IPS DF 6.9 (cell line): ENCODE measurements around the gene SCYGR1.

Source experiments
- DNase-seq: peaks from one replicate; pipeline ENCODE4 v3.0.0-alpha.2; 2013; ENCODE audit warnings: low read depth, low spot score
- H3K27ac ChIP-seq: one replicate; pipeline ENCODE4 v1.5.1; 2013; ENCODE audit warnings: low read length, control low read depth
- H3K27me3 ChIP-seq: 2 replicates; pipeline ENCODE4 v1.6.1; 2013; ENCODE audit warnings: mild to moderate bottlenecking, low read length; ENCODE audit not compliant: control insufficient read depth, insufficient read depth
- H3K36me3 ChIP-seq: 2 replicates; pipeline ENCODE4 v1.6.1; 2013; ENCODE audit warnings: low read length; ENCODE audit not compliant: control insufficient read depth, insufficient read depth
- H3K4me1 ChIP-seq: 2 replicates; pipeline ENCODE4 v1.6.1; 2013; ENCODE audit warnings: low read length; ENCODE audit not compliant: control insufficient read depth, insufficient read depth
- H3K4me3 ChIP-seq: 2 replicates; pipeline ENCODE4 v1.5.1; 2013; ENCODE audit warnings: mild to moderate bottlenecking, low read length
- H3K9me3 ChIP-seq: 2 replicates; pipeline ENCODE4 v1.6.1; 2013; ENCODE audit warnings: low read length, inconsistent platforms; ENCODE audit not compliant: control insufficient read depth, insufficient read depth
- WGBS: extraction: QIAGEN DNeasy Blood & Tissue Kit; methylation state at CpG from one replicate; pipeline ENCODE4 v1.1.7; 2013; ENCODE audit warnings: mixed read lengths, missing lambda C conversion rate; ENCODE audit not compliant: insufficient read length, insufficient coverage; 5-methylcytosine and 5-hydroxymethylcytosine counted together

The SCYGR1 gene

DNA sequence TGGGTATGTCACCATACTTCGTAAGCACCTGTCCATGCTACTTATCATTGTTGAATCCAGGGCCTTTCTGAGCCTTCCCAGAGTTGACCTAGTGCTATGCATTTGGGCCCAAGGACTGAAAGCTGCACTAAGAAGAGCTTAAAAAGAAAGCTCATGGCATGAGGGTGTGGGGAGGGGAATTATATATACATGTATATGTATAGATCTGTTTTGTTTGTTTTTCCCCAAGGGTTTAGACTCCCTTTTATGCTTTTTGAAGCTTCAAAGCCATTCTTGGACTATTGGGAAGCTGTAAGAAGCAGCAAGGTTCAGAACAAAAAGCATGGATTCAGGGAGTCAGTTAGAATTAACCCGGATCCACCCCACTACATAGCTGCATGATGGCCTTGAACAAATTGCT, 39.4 kb downstream of the SCYGR1 start:
- no peaks in the 10 kb centered on the region for H3K4me1 ChIP-seq
- DNase-seq: no peak
- no peak overlapping the region for H3K27ac ChIP-seq
- no peak overlapping the region for H3K4me3 ChIP-seq
- no peaks in the 10 kb centered on the region for H3K27me3 ChIP-seq
- no peaks in the 10 kb centered on the region for H3K9me3 ChIP-seq
- WGBS: no CpG with 5 or more reads among the region's 2 CpGs
- no peaks in the 10 kb centered on the region for H3K36me3 ChIP-seq

DNA sequence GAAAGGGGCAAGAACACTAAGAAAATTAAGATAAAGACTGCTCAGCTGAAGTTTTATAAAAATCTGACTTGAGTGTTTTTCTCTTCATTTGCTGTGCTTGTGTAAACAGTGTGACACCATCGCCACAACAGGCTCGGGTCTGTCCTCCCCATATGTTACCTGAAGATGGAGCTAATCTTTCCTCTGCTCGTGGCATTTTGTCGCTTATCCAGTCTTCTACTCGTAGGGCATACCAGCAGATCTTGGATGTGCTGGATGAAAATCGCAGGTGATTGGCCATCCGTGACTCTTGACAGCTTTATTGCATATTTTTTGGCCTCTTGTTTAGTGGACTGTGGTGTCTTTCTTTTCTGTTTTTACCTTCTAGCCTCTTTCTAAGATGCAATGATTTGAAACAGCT, 40.6 kb downstream of the SCYGR1 start:
- Histone ChIP-seq H3K27me3 (no peaks in the 10 kb centered on the region), H3K9me3 (no peaks in the 10 kb centered on the region), H3K4me3 (no peak overlapping the region), H3K36me3 (no peaks in the 10 kb centered on the region), H3K4me1 (no peaks in the 10 kb centered on the region), H3K27ac (no peak overlapping the region)
- no CpG with 5 or more reads among the region's 7 CpGs for WGBS
- DNase-seq: no peak

GRCh38 chr2:227344231-227344630, 43.5 kb downstream of the SCYGR1 start:
- no peaks in the 10 kb centered on the region for H3K36me3 ChIP-seq
- H3K4me3 ChIP-seq: no peak overlapping the region
- no peaks in the 10 kb centered on the region for H3K27me3 ChIP-seq
- no CpG with 5 or more reads among the region's 2 CpGs for WGBS
- no peaks in the 10 kb centered on the region for H3K9me3 ChIP-seq
- DNase-seq: no peak
- no peaks in the 10 kb centered on the region for H3K4me1 ChIP-seq
- no peak overlapping the region for H3K27ac ChIP-seq

GRCh38 chr2:227341553-227341952, 46.2 kb downstream of the SCYGR1 start:
- Histone ChIP-seq H3K27me3 (no peaks in the 10 kb centered on the region), H3K27ac (no peak overlapping the region), H3K4me1 (no peaks in the 10 kb centered on the region), H3K9me3 (no peaks in the 10 kb centered on the region), H3K4me3 (no peak overlapping the region), H3K36me3 (no peaks in the 10 kb centered on the region)
- no CpG with 5 or more reads among the region's 2 CpGs for WGBS
- no peak for DNase-seq

DNA sequence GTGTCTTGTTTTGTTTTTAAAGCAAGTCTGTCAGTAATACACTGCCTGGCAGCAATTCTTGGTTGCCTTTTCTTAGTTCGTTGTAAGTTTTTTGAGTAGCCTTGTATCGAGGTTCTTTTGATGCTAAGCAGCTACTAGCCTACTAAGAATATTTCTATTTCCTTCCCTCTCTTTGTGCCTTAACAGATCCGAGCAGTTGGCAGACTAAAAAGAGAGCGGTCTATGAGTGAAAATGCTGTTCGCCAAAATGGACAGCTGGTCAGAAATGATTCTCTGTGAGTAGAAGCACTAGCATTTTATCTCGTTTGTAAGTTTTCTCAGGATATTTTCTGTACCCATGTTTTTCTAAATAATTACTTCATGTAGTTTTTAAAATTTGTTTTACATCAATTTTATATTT, 47.6 kb downstream of the SCYGR1 start:
- Histone ChIP-seq H3K9me3 (no peaks in the 10 kb centered on the region), H3K27ac (no peak overlapping the region), H3K4me3 (no peak overlapping the region), H3K4me1 (no peaks in the 10 kb centered on the region), H3K27me3 (no peaks in the 10 kb centered on the region), H3K36me3 (no peaks in the 10 kb centered on the region)
- DNase-seq: no peak
- WGBS: no CpG with 5 or more reads among the region's 6 CpGs

GRCh38 chr2:227339098-227339599, 48.6 kb downstream of the SCYGR1 start:
- no peak overlapping the region for H3K4me3 ChIP-seq
- no peak for DNase-seq
- H3K36me3 ChIP-seq: no peaks in the 10 kb centered on the region; the same call in 1 of the 2 replicates
- no peaks in the 10 kb centered on the region for H3K9me3 ChIP-seq
- no CpG with 5 or more reads among the region's 2 CpGs for WGBS
- H3K4me1 ChIP-seq: no peaks in the 10 kb centered on the region
- H3K27ac ChIP-seq: no peak overlapping the region
- H3K27me3 ChIP-seq: no peaks in the 10 kb centered on the region
